Measurements from ENCODE around the gene YPEL4.

Gene YPEL4

DNA sequence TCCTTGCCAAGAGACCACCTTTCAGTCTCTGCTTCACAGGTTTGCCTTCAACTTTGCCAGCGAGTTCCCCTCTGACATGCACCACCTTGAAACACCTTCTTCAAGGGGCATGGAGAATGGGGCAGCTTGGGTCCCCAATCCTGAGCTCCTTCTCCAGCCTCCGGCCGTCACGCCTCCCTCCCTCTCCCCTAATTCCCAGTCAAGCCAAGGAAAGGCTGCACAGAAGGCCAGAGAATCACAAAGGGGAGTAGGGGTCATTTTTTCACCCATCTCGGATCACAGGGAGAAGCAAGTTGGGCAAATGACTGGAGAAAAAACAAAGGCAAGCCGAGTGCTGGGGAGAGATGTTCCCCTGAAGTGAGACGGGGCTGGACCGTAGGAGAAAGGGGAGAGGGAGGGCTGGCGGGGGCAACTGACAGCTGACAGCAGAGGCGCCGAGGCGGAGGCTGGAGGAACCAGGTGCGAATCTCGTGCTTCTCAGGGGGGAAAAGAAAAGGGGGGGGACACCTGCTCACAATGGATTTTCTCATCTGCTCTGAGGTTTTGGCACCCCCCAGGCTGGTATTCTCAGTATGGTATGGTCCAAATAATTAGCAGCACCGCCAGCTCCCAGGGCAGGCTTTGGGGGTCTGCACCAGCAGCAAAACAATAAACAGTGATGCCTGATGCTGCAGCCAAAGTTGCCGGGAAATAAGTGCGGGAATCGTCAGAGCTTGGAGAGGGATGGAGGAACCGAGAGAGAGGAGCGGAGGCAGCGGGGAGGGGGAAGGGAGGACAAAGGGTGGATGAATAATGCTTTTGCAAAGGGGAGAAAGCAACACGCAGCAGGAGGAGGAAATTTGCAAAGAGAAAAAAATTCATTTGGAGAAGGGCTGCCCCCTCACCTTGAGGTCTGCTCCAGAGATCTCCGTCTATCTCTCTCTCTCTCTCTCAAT is 644 bp downstream of the YPEL4 start:
- DNase-seq: peak; percentile 17

DNA sequence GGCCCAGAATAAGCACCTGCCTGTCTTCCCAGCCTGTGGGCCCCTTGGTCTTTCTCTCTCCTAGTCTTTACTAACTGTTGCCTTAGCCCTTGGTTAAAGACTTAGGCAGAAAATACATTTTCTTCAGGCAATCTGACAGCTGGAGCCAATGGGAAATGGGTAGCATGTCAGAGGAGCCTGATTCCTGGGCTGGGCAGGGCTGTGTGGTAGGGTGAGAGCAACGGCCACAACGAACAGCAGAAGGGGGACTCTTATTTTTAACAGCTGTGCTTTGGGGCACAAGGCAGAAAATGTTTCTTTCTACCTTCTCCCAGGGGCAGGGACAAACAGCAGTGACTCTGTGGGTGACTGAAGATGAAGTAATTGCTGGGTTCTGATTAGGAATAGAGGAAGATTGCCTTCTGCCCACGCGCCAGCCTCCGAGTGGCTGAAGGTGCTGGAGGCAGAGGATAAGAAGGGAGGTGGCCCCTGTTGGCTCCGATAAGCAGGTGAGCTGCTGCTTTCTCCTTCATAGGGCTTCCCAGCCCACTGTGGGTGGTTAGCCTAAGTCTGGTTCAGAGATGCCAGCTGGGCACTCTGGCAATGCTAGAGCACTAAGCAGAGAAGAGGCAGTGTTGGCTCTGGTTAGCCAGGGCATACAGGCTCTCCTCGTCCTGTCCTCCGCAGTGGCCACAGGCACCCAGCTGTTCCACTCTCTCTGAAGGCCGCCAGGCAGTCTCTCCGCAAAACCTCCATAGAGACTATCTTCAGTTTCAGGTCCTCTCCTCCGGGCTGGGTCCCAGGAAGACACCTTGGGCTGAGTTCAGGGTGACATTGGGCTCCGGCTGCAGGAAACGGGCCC is 1.5 kb downstream of the YPEL4 start:
- DNase-seq: no peak

DNA sequence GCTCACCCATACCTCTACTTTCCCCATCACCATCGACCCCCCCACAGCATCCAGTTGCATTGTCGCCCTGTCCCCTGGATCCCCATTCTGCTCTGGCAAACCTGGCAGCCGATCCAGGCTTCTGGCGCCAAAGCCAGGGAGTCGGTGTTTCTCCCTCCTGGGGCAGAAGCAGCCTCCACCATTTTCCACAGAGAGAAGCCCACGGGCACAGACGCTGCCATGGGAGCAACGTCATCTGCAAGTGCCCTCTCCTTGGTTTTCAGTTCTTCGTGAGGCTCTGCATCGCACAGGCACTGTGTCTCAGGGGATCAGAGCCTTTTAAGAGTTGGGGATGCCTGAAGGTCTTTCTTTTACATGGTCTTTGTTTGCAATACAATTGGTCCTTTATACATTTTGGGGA is 2.3 kb downstream of the YPEL4 start:
- DNase-seq: no peak

DNA sequence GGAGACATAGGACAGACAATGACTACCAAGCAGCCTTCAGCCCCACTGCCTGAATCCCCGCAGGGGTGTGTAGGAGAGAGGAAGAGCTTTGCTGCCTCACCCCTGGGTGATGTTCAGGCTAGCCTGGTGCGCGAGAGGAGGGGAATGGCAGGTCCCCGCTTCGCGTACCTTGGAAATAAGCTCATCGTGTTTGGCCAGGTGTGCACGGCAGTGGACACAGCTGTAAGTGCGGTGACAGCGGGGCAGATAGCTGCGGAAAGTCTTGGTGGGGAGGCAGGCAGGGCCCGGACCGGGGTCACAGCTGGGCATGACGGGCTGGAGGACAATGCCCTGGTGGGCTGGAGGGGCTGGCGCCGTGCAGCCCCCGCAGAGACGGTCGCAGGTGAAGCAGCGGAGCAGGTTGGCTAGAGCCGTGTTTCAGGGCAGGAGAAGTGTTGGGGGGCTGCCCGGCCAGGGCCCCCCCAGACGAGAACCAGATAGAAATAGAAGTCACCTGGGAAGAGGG is 2.9 kb downstream of the YPEL4 start:
- DNase-seq: no peak

DNA sequence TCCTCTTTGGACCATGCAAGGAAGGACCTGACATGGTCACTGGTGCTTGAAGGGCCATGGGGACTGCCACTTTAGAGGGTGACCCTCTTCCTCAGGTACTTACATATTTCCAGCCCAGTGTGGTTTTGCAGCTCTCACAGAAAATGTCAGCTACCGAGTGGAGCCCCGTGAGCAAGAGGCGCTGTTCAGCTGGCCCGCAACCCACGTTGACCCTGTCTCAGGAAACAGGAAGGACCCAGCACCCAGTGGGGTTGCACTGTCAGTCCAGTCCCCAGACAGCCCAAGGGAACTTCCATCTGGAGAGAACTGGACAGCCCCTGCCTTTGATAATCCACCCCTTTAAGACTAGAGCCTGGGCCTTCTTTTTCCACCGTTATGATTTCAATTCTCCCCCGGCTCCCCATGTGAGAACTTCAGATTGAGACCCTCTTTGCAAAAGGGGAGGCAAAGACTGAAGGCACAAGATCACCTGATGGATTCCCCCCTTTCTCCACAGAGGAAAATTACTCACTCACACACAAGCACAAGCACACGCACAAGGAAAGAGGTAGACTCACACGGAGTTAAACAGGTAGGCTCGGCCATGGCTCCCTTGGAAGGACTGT is 3.4 kb downstream of the YPEL4 start:
- DNase-seq: no peak

DNA sequence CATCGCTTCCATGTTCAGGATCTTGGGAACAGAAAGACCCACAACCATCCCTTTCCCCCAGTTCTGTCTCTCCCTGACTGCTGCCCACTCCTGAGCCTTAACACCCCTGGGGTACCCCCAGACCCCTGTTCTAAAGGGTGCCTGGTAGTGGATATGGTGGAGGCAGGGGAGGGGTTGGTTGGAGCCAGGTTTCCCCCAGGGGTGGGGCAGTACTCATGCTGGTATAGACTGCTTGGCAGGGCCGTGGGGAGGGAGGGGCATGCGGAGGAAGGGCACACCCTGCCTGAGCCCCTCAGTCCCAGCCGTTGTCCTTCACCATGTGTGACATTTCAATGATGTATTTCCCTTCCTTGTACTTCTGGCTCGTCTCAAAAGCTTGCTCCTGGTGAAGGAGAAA is 4.0 kb downstream of the YPEL4 start:
- DNase-seq: no peak

DNA sequence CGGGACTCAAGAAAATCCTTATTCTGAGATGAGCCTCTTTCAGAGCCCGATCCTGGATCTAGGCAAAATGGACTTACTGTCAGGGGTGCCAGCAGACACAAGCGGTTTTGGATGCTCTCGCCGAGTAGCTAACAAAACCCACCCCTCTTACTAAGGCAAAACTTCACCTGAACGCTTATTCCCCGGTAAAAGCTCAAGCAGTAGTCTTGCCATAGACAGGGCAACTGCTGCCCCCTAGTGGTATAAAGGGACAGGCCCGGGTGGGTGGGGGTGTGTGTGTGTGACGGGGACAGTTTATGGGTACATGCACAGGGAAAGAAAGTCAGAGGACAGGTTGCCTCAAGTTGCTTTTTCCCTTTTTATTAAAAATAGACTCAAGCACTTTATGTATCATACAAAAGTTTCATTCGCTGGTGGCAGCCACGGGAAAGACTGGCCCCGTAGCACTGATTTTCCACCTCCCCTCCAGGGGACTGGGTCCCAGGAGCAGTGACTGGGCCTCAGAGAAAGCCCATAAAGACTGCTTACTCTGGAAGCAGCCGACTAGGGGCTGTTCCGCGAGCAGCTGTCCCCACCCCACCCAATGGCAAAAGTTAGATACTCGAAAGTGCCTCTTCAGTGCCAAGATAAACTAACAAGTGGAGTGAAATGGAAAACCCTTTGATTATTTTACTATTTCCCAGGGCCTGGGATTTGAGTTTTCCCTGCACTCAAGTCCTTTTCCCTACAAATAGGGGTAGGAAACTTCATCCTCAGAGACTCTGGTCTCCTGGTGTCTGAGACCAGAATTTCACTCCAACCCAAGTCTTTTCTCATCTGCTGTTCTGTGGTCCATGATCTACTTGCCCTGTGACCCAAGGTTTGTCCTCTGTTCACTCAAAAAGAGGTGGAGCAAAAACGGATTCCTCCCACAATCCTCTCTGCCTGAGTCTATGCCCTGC is 4.7 kb downstream of the YPEL4 start:
- DNase-seq: peak; percentile 87

DNA sequence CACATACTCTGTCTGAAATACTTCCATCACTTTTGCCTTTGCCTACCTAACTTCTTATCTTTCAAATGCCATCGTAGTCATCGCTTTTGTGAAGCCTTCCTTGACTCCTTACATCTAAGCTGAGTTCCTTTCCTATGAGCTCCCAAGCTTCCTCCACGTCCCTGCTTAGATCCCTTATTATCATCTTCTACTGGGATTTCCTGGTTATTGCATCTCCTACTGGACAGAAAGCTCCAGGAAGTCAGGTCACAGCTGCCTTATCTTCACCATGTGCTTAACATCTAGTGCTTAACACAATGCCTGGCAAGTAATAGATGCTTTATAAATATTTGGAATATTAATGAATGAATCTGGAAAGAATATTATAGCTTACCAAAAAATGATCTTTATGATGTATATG is 5.9 kb downstream of the YPEL4 start:
- DNase-seq: no peak

DNA sequence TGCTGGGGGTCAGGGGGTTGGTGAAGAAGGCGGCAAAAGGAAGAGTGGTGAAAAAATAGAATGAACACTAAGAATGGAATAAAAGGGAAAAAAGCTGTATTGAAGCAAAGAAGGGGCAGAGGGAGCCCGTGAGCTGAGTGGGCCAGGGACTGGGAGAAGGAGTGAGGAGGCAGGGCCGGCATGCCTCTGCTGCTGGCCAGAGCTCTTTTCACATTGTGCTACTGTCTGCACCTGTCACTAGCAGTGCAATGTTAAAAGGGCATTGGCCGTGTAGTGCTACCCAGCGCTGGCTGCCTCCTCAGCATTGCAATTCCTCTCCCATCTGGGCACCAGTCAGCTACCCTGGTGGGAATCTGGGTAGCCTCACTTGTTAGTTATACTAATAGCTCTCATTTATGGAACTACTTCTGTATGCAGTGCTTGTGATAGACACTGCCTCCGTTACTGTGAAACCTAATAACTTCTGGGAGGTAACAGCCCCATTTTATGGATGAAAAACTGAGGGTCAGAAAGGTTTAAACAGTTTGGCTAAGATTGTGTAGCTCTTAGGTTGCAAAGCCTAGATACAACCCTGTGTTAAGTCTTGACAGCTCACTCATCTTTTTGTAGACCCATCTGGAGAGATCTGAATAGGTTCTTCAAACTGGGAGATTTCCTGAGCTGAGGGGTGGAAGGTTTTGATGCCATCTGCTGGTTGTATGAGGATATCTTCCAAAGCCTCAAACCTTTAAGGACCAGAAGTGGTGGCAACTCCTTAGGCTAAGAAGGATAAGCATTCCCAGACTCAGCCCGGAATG is 8.5 kb downstream of the YPEL4 start:
- DNase-seq: no peak

DNA sequence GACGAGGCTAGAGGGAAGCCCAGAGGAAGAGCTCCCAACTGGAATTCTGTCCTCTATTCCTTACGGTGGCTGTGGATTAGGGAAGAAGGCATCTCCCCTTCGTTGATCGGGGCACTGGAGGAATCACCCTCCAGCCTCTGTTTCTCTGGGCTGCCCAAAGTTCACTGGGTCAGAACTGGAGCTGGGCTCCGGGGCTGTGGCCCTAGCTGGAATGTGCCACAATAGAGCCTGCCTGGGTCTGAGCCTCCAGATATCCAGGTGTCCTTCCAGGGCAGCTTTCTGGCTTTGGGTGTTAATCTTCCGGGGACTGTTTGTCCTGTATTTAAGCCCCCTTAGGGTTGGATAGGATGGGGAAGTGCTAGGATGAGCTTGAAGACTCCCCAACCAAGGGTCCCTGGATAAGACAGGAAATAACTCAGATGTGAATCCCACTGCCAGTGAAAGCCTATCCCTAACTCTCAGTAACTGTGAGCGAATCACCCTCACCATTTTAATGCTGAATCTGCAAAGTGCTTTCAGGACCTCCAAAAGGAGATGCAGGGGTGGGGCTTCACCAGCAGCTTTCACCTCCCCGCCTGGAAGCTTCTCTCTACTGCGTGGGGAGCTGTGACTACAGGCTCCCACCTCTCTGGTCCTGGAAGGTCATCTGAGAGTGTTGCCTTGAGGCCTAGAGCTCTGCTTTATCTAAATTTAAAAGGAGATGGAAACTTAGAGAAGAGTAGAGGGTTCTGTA is 9.5 kb downstream of the YPEL4 start:
- no peak for DNase-seq

DNA sequence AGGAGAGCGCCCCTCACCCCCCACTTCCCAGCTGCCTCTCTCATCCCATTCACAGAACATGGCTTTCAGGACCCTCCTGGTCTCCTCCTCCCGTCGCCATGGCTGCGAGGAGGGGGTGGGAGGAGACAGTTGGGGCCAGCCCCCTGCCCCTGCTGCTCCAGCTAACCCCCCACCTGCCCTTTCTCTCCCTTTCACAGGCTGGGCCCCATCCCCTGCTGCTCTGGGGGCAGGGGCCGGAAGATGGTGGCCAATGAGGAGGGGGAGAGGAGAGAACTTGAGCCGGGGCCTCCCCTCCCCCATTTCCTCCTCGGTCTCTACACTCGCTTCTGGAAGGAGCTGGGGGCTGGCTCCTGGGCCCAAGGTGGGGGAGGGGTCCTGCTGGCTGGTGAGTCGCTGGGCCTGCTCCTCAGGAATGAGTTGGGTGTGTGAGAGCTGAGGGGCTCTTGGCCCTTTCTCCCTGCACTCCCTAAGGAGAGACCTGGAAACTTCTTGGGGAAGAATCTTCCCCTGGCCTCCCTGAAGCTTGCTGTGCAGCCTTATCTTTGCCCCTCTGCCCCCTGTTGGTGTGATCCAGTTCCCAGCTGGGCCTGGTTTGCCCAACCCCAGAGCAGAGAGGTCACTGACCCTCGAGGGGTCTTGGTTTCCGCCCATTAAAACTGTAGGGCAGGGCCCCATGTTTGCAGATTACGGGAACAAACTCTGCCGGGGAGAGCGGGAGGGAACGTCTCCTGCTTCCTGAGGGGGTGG is 10.2 kb downstream of the YPEL4 start:
- no peak for DNase-seq

DNA sequence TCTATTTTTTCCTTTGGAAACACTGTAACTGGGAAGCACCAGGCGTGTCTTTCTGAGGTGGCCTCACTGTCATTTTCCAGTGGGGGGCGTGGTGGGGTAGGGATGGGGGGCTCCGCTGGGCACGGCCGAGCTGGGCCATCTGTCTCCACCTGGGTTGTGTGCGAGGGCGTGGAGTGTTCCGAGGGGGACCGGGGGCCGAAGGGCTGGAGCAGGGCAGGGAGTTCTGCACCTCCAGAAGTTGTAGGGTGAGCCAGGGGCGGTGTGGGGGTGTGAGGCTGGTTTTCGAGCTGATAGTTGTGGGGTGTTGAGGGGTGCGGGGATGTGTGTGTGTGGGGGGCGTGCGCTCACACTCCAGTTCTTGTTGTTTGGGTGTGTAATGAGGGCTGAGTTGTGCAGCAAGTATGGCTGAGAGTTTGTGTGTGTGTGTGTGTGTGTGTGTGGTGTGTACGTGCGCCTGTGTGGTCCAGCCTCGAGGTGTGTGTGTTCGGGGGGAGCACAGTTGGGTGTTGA is 10.8 kb downstream of the YPEL4 start:
- DNase-seq: peak; percentile 11

DNA sequence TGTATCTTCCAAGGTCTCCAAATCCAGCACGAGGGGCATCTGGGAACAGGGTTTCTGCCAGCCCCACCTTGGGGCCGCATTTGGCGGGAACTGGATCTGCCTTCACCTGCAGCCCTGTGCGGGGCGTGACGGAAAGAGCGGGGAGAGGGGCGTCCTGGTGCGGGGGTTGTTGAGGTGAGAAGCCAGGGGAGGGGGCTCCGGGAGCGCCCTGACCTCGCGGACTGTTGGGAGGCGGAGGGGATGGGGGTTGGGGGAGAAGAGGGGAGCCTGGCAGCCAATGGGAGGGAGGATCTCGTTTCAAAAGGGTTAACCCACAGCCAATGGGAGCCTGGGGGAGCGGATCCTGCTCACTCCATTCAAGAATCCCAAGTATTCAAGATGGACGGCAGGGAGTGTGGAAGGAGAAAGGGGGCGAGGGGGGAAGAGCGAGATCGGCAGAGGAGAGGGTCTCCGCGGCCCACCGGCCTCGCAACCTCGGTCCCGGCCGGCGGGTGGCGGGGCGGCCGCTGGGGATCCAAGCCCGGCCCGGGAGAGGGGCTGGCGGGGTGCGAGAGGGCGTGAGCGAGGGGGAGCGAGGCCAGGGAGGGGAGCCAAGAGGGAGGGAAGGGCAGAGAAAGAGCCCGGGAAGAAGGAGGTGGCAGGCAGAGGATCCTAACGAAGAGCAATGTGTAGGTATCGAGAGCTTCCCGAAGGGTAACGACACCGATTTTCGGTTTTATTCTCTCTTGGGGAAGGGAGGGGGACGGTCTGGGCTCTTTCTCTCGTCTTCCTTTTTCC is 11.5 kb downstream of the YPEL4 start:
- no peak for DNase-seq

DNA sequence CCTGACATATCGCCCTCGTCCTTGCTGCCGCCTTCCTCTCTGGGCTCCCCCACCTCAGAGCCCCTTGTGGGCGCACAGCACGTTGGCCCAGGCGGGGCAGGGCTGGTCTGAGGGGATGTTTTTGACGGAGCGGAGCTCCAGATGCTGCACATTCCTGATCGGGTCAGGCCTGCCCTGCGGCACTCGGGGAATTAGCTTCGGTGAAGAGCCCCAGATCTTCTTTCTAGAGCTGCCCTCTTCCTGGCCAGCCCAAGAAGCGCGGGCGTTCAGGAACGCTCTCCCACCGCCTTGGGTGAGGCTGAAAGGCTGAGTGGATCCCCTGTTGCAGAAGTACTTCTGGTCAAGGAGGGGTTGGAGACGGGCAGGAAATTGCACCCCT is 12.1 kb downstream of the YPEL4 start:
- DNase-seq: no peak

DNA sequence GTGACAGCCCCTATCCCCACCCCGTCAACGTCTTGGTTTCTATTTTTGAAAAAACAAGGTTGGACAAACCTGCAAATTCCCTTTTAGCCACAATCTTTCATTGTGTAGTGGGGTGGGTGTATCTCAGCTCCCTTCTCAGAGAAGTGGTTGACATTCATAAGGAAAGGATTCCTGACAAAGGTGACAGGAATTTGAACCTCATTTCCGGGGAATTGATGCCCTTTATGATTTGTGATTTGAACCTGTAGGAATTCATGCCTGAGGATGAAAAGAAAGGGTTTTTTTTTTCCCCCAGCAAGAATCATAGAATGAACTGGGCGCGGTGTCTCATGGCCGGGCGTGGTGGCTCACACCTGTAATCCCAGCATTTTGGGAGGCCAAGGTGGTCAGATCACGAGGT is 14.5 kb downstream of the YPEL4 start:
- DNase-seq: no peak

DNA sequence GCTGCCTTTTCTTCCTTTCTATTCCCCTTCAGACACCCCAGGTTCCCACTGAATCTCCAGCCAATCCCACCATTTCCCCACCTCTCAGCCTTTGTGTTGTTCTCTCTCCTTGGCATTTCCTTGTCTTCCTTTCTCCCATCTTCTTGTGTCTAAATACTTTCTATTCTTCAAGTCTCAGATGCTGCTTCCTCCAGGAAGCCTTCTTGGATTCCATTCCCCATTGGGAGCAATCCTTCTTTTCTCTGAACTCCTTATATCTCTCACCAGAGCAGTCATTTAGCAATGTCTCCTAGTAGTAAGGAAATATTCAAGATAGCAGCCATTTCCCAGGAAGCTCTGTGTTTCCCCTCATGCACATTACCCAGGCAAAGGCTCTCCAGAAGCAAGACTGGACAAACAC is 15.4 kb downstream of the YPEL4 start:
- DNase-seq: no peak

DNA sequence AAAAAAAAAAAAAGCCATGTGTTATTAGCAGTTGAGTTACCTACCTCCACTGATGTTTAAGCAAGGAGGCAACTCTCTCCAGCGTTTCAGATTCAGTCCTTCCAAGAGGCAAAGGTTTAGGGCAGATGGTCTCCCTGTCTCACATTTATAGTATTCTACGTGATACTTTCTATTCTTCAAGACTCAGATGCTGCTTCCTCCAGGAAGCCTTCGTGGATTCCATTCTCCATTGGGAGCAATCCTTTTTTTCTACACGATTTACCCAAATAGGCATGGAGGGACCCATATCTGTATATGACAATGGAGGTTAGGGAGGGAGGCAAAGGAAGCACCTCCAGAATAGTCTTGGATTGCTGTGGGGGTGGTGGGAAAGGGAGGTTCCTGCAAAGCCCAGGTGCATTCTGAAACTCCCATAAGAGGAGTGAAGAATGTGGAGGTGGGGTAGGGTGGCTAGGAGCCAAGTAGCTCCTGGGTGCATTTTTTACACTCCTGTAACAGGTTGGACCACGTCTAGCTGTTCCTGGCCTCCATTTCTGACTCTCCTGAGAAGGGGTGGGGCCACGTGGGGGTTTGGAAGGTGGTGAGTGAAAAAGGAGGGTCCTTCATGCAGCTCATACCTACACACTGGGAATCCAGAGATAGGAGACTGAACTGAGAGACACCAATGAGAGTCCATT is 16.2 kb downstream of the YPEL4 start:
- DNase-seq: no peak

DNA sequence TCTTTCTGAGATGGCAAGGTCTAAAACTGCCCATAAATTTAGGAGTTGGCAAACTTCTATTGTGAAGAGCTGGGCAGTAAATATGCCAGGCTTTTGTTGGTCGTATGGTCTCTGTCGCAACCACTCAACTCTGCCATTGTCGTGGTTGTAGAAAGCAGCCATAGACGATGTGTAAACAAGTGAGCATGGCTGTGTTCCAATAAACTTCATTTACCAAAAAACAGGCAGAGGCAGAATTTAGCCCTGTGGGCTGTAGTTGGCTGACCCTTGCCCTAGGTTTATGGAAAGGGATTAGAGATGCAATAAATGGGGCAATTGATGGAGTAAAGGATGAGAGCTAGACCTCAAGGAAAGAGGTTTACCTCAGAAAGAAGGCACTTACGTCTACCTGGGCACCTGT is 17.6 kb downstream of the YPEL4 start:
- no peak for DNase-seq

Data from activated naive CD4-positive, alpha-beta T cell treated with Interleukin-2 at 50 U/mL for 16 hours (primary cell).